IPS DF 4.7 (cell line): Measurements from ENCODE around the gene FAM180A.

ENCODE experiments used
- DNase-seq: peaks from one replicate; pipeline ENCODE4 v3.0.0-alpha.2; 2013; ENCODE audit warnings: low spot score; ENCODE audit errors: extremely low read depth

Gene FAM180A

GRCh38 chr7:135685306-135686084 is 63.1 kb downstream of the FAM180A start:
- DNase-seq: no peak

- DNase-seq: no peak
These were observed 63.9 kb downstream of the FAM180A start for GRCh38 chr7:135684699-135685098.

- no peak for DNase-seq
These were observed 64.5 kb downstream of the FAM180A start for GRCh38 chr7:135684136-135684535.

GRCh38 chr7:135683609-135684008 is 65.0 kb downstream of the FAM180A start:
- DNase-seq: no peak

- no peak for DNase-seq
These were observed 66.4 kb downstream of the FAM180A start for GRCh38 chr7:135682191-135682590.

- DNase-seq: no peak
These were observed 66.9 kb downstream of the FAM180A start for GRCh38 chr7:135681762-135682161.
